Ectodermal cell (in vitro differentiated cells): ENCODE measurements around the gene PRDM16.

Experiments used
- H3K27ac ChIP-seq: 2 replicates; pipeline ENCODE4 v1.7.0; 2013; ENCODE audit warnings: mild to moderate bottlenecking, low read depth, low read length; ENCODE audit not compliant: insufficient read depth, poor library complexity, severe bottlenecking
- H3K27me3 ChIP-seq: 2 replicates; pipeline ENCODE4 v1.7.0; 2013; ENCODE audit warnings: mild to moderate bottlenecking, low read length; ENCODE audit not compliant: insufficient read depth, control insufficient read depth, poor library complexity, severe bottlenecking
- H3K36me3 ChIP-seq: one replicate; pipeline ENCODE4 v1.7.0; 2013; ENCODE audit warnings: low read length; ENCODE audit not compliant: control insufficient read depth, insufficient read depth
- H3K4me1 ChIP-seq: one replicate; pipeline ENCODE4 v1.7.0; 2013; ENCODE audit warnings: low read length; ENCODE audit not compliant: control insufficient read depth, insufficient read depth
- H3K4me3 ChIP-seq: 2 replicates; pipeline ENCODE4 v1.7.0; 2013; ENCODE audit warnings: low read depth, low read length, control low read depth; ENCODE audit not compliant: insufficient read depth
- H3K9me3 ChIP-seq: 2 replicates; pipeline ENCODE4 v1.7.0; 2013; ENCODE audit warnings: mild to moderate bottlenecking, low read length, moderate library complexity; ENCODE audit not compliant: control insufficient read depth
- WGBS, 2 experiments: methylation state at CpG; one replicate each; pipeline ENCODE4 v1.1.7; 2013; ENCODE audit warnings: missing lambda C conversion rate in 2 of 2; 5-methylcytosine and 5-hydroxymethylcytosine counted together

PRDM16 gene

DNA sequence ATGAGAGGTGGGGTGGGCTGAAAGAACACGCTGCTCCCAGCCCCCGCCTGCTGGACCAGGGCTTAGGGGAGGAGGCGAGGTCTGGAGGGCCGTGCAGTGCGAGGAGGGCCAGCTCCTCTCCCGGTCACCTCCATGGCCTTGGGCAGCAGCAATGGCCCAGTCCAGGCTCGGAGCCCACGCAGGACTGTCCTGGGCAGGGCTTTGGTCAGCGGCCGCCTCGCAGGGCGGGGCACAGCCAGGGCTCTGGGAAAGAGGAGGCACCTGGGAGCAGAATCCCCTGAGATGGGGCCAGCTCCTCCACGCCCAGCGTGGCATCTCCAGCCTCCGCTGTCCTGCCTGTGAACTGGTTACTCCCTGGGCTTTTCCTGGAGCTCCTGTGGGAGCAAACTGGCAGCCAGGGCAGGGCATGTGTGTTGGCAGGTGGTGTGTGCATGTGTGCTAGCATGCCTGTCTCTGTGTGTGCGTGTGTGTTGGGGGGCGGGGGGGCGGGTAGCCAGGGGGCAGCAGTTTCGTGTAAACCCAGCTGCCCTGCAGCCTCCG, 412.9 kb downstream of the PRDM16 start:
- no peaks in the 10 kb centered on the region for H3K4me1 ChIP-seq
- H3K36me3 ChIP-seq, result no peaks in the 10 kb centered on the region
- H3K27me3 ChIP-seq, result no peaks in the 10 kb centered on the region
- no peak overlapping the region for H3K27ac ChIP-seq
- H3K9me3 ChIP-seq, result no peaks in the 10 kb centered on the region
- no peak overlapping the region for H3K4me3 ChIP-seq
- WGBS, 2 experiments, result 90 to 92% methylated on average over 20 of the region's 20 CpGs

DNA sequence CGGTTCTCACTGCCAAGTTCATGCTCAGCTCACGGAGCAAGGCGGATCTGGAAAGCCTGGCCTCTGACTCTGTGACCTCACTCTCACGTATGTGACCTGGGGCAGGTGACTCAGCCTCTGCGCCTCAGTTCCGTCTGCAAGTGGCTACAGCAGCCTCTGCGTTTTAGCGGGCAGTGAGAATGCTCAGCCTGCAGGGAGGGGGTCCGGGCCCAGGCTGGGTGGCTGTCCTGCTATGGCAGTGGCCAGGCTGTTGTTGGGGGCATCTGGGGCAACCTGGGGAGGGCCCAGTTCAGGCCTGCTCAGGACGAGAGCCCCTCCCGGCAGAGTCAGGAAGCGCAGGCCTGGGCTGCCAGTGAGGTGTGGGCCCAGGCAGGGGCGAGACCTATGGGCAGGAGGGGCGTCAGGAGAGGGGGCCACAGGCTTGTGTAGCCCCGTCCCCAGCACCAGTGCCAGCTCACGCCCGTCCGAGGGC, 413.4 kb downstream of the PRDM16 start:
- 87% methylated on average over 18 of the region's 18 CpGs for WGBS, 2 experiments
- Histone ChIP-seq H3K4me1 (no peaks in the 10 kb centered on the region), H3K27ac (no peak overlapping the region), H3K36me3 (no peaks in the 10 kb centered on the region), H3K27me3 (no peaks in the 10 kb centered on the region), H3K9me3 (no peaks in the 10 kb centered on the region), H3K4me3 (no peak overlapping the region)

DNA sequence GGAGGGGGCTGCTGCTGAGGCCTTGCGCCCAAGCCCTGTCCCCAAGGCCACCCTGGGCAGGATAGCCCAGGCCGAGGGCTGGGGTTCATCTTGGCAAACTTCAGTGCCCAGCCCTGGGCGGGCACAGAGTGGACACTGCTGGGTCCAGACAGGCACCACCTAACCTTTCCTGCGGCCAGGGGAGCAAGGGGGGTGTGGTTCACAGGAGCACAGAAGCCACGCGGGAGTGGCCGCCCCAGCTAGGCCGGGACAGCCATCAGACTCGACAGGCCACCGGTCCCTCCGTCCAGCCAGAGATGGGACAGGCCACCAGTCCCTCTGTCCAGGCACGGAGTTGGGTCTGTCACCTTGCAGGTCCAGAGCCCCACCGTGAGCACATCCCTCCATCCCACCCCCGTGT, 414.4 kb downstream of the PRDM16 start:
- Histone ChIP-seq H3K4me3 (no peak overlapping the region), H3K27me3 (no peaks in the 10 kb centered on the region), H3K36me3 (no peaks in the 10 kb centered on the region), H3K27ac (no peak overlapping the region), H3K9me3 (no peaks in the 10 kb centered on the region), H3K4me1 (no peaks in the 10 kb centered on the region)
- WGBS, 2 experiments, result 91 to 94% methylated on average over 14 of the region's 14 CpGs

DNA sequence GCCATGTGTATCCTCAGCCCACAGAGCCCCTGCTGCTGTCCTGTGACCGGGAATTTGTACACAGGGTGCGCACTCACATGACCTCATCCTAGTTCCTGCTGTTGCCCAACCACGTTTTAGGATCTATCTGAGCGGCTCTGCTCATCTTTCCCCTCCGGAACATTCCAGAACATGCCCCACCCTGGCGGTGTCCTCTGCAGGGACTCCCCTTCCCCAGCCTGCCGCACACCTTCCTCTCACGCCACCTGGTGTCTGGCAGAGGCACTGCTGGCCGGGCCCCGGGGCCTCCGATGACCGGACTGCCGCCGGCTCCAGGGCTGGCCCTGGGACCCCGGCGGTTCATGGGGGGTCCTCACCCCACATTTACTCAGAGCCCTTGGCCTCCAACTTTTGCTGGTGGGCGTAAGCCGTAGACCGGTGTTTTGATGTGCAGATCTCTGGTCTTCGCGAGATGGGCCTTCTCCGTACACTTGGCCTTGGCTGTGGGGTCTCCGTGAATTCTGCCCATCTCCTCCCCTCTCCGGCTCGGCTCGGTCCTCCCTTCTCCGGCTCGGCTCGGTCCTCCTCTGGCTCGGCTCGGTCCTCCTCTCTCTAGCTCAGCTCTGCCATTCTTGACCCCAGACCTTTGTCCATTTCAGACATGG, 414.9 kb downstream of the PRDM16 start:
- 67 to 68% methylated on average over 31 of the region's 31 CpGs for WGBS, 2 experiments
- H3K4me1 ChIP-seq, result no peaks in the 10 kb centered on the region
- H3K9me3 ChIP-seq, result no peaks in the 10 kb centered on the region
- H3K36me3 ChIP-seq, result no peaks in the 10 kb centered on the region
- no peak overlapping the region for H3K27ac ChIP-seq
- no peak overlapping the region for H3K4me3 ChIP-seq
- no peaks in the 10 kb centered on the region for H3K27me3 ChIP-seq

DNA sequence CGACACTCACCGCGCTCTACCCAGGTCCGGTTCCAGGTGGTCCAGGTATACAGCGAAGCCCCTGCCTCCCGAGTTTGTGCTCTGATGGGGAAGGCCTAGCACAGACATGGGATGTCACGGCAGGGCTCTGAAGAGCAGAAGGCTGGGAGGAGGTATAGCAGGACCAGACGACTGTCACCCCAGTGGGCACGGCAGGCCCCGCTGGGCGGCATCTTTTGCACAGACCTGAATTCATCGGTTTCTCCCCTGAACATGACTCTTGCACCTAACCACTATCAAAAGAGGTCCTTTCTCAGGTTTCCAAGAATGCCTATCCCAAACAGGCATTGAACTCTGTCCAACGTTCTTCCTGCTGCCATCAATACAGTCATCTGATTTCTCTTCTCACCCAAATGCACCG, 416.0 kb downstream of the PRDM16 start:
- Histone ChIP-seq H3K9me3 (no peaks in the 10 kb centered on the region), H3K27me3 (no peaks in the 10 kb centered on the region), H3K4me3 (no peak overlapping the region), H3K36me3 (no peaks in the 10 kb centered on the region), H3K27ac (no peak overlapping the region), H3K4me1 (no peaks in the 10 kb centered on the region)
- WGBS, 2 experiments, result 94 to 95% methylated on average over 14 of the region's 14 CpGs
